Superior temporal gyrus (tissue), 1 donor: Measurements from ENCODE around the gene CACTIN.
"Not testable (repeated sequence)": the region's sequence is repeated elsewhere in the genome, so short reads cannot be mapped to it uniquely, and the experiment has no call there.

Source experiments
- DNase-seq: peaks from one replicate; pipeline ENCODE4 v3.0.0-alpha.2; 2016; ENCODE audit errors: extremely low spot score

Gene CACTIN

DNA sequence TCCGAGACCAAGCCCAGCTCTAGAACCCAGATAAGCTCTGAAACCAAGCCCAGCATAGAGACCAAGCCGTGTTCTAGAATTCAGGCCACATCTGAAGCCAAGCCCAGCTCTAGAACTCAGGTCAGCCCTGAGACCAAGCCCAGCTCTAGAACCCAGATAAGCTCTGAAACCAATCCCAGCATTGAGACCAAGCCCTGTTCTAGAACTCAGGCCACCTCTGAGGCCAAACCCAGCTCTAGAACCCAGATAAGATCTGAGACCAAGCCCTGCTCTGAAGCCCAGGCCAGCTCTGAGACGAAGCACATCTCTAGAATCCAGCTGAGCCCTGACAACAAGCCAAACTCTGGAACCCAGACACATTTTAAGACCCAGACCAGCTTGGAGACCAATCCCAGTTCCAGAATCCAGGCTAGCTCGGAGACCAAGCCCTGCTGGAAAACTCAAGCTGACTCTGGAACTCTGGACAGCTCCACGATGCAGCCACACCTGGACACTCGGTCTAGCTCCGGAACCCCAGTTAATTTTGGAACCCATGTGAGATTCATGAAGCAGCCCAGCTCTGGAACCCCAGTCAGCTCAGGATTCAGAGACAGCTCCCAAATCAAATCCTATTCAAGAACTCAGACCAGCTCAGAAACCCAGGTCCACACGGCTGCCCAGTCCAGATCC lies 35.5 kb downstream of the CACTIN start:
- DNase-seq: no peak

DNA sequence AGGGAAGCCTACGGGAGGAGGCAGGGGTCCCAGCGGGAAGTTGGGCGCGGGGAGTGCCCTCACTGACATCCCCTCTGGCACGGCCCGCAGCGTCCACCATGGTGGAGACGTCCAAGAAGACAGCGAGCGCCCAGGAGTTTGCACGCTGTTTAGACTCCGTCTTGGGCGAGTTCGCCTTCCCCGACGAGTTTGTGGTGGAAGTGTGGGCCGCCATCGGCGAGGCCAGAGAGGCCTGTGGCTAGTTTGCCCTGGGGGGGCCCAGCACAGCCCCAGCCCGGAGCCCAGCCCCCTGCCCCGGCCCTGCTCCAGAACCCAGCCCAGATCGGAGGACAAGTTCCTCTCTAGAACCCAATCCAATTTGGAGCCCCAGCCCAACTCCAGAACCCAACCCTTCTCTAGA lies 36.6 kb downstream of the CACTIN start:
- no peak for DNase-seq

DNA sequence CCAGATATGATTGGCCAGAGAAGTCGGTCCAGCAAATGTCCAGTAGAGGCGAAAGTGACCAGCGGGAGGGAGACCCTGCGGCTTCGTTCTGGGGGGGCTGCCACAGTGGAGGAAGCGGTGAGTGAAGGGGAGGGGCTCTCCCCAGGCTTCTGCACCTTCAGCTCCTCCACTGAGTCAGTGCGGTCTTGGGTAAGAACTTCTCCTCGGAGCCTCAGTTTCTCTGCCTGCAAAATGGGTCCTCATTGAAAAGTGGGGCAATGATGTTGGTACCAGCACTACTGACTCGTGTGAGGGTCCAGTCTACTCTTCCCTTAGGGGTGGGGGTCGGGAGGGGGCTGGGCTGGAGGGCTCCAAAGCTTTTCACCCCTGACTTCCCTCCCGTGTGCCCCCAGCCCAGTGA lies 37.2 kb downstream of the CACTIN start:
- no peak for DNase-seq

DNA sequence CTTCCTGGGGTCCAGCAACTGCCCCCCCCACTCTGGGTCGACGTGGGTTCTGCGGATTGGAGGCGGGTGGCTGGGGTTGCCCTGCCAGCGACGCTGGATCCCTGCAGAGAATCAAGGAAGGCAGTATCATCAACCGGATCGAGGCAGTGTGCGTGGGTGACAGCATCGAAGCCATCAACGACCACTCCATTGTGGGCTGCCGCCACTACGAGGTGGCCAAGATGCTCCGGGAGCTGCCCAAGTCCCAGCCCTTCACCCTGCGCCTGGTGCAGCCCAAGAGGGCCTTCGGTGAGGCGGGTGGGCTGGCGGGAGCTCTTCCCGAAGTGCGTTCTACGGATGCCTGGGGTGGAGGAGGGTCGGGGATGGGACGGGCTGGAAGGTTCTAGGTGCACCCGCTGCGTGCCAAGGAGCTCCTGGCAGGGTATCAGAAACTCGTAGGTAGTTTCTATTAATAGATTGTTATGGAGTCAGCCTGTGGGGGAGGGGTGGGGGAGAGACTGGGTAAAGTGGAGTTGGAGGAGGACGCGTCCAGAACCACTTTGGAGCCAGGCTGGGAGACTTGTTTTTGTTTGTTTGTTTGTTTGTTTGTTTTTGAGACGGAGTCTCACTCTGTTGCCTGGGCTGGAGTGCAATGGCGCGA lies 39.8 kb downstream of the CACTIN start:
- no peak for DNase-seq

DNA sequence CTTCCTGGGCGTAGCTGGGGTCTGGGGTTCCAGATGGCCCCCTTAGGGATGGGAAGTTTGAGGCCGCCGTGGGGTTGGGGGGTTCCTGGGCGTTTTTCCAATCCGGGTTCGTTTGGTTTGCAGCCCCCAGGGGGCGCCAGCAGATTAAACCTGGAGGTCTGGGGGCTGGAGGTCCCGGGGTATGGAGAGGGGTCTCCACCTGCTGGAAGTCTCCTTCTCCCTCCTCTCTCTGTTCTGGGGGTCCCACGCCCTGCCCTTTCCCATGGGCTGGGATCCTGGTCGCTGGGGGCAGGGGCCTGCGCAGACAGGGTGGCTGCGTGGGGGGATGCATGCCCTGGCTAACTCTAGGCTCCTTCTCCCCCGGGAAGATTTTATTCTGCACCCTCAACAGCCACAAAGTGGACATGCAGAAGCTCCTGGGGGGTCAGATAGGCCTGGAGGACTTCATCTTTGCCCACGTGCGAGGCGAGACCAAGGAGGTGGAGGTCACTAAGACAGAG lies 40.4 kb downstream of the CACTIN start:
- no peak for DNase-seq

DNA sequence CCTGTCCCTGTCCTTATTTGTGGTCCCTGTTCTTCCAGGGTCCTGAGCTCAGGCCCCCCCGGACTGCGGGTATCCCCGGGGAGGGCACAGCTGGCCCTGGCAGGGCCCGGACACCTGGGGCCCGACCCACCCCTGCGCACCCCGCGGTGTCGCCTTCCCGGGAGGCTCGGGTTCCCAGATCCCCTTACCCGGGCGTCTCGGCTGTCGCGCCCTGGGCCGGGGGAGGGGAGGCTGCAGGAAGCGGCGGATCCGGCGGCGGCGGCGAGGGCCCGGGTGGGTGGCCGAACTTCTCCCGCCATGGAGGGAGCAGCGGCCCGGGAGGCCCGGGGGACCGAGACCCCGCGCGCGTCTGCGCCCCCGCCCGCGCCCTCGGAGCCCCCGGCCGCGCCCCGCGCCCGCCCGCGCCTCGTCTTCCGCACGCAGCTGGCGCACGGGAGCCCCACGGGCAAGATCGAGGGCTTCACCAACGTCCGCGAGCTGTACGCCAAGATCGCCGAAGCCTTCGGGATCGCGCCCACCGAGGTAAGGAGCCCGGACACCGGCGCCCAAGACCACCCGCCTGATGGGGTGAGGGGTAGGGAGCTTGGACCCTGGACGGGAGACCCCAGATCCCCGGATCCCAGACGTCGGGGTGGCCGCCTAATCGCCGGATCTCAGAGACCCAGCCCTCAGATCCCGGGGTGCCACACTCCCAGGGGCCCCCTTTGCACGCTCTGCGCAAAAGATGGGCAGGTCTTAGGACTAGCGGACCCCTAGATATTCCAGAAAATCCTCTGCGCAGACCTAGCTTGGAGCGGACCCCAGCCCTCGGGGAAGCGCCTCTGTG lies 41.1 kb downstream of the CACTIN start, which contains the start of gene GIPC3:
GIPC3 (plus strand) TSS at position 178 of the 826 bp plus-strand sequence; CDS start at position 298, 120 bp downstream.
- DNase-seq: no peak

DNA sequence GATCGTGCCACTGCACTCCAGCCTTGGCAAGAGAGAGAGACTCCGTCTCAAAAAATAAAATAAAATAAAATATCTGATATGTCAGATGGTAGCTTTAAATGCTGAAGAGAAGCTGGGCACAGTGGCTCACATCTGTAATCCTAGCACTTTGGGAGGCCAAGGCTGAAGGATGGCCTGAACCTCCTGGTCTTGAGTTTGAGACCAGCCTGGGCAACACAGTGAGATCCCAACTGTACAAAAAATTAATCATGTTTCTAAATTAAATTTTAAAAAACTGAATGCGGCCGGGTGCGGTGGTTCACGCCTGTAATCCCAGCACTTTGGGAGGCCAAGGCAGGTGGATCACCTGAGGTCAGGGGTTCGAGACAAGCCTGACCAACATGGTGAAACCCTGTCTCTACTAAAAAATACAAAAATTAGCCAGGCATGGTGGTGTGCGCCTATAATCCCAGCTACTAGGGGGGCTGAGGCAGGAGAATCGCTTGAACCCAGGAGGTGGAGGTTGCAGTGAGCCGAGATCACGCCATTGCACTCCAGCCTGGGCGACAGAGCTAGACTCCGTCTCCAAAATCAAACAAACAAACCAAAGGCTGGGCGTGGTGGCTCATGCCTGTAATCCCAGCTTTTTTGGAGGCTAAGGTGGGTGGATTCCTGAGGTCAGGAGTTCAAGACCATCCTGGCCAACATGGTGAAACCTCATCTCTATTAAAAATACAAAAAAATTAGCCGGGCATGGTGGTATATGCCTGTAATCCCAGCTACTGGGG lies 42.4 kb downstream of the CACTIN start:
- DNase-seq: not testable (repeated sequence)

DNA sequence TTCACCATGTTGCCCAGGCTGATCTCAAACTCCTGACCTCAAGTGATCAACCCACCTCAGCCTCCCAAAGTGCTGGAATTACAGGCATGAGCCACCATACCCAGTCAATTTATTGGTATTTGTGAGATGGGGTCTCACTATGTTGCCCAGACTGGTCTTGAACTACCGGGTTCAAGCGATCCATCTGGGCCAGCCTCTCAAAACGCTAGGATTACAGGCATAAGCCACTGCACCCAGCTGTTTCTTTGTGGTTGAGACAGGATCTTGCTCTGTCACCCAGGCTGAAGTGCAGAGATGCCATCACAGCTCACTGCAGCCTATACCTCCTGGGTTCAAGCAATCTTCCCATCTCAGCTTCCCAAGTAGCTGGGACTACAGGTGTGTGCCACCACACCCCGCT lies 44.8 kb downstream of the CACTIN start:
- not testable (repeated sequence) for DNase-seq

DNA sequence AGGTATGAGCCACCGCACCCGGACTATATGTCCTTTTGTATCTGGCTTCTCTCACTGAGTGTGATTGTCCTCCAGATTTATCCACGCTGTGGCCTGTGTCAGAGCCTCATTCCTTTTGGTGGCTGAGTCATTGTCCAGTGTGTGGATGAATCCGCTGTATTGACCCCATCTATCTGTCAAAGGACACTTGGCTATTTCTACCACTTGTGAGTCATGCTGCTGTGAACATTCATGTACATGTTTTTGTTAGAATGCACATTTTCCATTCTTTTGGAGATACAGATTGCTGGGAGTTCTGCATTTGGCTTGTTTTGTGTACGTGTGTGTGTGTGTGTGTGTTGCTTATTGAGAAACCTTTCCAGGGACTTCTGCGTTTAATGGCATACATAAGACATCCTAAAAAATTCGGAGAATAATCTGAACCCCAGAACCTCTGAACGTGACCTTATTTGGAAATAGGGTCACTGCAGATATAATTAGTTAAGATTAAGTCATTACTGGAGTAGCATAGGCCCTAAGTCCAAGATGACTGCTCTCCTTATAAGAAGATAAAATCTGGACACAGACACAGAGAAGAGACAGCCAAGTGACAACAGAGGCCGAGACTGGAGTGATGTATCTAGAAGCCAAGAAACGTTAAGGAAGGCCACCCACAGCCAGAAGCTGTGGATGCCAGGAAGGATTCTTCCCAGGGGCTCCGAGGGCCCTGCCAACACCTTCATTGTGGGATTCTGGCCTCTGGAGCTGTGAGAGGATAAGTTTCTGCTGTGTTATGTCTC lies 46.2 kb downstream of the CACTIN start:
- peak; percentile 27 for DNase-seq

DNA sequence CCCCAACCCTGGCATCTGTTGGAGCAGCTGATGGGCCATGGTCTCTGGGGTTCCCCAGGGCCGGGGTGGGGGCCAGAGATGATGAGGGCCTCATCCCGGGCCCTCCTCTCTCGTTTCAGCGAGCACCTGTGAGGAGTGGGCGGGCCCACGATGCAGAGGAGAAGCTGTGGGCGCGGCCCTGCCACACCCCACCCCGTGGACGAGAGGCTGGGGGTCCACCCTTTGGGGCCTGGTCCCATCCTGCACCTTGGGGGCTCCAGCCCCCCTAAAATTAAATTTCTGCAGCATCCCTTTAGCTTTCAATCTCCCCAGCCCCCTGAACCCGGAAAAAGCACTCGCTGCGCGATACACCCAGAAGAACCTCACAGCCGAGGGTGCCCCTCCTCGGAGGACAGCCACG lies 48.2 kb downstream of the CACTIN start:
- DNase-seq: no peak

DNA sequence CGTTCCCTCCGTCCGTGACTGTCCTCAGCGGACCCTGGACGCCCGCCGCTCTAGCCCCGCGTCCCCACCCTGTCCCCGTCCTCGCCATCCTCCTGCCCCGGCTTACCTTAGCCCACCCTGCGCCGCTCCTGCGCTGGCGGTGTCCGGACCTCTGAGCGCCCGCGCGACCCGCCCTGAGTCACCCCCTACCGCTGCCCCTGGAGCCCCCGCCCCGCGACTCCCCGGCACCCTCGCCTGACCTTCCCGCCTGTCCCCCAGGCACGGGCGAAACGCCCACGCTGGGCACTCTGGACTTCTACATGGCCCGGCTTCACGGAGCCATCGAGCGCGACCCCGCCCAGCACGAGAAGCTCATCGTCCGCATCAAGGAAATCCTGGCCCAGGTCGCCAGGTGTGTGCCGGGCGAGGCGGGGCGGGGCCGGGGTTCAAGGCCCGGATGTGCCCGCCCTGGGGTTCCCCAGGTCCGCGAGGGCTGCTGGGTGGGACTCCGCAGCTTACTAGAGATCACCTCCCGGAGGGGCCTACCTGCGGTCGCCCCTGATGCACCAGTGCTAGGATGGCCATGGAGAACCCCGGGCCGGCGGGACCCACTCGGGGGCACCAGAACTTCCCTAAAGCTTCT lies 48.8 kb downstream of the CACTIN start:
- no peak for DNase-seq

DNA sequence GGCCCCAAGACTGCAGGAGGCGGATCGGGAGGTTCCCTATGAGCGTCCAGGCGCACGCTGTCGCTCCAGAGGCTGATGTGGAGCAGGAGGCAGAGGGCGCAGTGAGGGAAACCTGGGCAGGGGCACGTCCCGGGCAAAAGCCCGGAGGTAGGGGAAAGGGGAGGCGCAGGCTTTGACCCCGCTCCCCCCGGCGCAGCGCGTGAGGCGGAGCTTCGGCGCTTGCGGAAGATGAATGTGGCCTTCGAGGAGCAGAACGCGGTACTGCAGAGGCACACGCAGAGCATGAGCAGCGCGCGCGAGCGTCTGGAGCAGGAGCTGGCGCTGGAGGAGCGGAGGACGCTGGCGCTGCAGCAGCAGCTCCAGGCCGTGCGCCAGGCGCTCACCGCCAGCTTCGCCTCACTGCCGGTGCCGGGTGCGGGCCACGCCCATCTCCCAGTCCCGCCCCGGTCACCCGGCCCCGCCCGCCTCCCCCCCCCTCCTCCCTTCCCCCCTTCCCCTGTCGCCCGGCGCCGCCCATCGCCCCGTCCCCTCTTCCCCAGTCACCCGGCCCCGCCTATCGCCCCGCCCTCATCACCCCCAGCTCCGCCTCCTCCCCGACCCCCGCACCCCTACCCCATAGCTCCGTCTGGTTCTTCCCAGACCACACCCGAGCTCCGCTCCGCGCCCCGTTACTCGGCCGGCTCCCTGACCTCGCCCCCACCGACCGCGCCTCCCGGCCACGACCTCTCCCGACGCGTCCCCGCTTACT lies 49.7 kb downstream of the CACTIN start:
- DNase-seq: peak; percentile 57

DNA sequence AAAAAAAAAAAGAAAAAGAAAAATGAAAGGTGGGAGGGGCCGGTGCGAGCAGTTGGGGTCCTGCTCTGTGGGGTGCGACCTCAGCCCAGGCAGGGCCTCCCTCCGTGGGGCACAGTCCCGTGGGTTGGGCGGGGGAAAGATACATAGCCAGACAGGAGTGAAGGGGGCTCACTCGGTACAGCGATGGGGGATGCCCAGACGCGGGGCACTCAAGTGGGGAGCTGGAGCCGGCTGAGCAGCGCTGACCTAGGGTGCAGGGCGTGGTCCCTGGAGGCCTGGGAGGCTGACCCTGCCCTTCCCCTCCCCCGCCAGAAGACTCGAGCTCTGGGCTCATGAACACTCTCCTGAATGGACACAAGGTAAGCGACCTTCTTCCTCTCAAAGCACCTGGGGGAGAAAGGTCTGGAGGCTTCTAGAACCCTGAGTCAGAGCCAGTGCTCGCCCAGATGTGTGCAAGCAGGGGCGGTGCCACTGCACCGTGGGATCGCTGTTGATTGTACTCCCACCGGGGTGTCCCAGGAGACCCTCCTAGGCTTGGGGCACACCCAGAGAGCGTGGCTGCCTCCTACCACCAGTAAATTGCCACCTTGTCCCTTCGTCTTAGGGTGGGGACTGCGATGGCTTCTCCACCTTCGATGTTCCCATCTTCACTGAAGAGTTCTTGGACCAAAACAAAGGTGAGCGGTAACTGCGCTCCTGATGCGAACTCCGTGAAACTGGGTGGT lies 50.5 kb downstream of the CACTIN start:
- no peak for DNase-seq

DNA sequence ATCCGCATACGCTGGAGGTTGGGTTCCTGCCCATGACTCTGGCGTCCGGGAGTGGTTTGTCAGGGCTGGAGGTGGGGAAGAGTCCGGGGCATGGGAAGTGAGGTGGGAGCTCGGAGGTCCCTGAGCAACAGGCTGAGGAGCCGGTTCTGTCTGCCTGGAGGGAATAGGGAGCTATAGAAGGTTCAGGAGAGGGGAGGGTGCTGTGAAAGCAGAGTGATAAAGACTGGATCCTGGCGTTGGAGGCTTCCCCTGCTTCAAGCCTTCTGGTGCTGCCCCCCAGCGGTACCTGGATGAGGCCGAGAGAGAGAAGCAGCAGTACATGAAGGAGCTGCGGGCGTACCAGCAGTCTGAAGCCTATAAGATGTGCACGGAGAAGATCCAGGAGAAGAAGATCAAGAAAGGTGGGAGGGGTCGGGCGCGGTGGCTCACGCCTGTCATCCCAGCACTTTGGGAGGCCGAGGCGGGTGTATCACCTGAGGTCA lies 51.3 kb downstream of the CACTIN start:
- no peak for DNase-seq

DNA sequence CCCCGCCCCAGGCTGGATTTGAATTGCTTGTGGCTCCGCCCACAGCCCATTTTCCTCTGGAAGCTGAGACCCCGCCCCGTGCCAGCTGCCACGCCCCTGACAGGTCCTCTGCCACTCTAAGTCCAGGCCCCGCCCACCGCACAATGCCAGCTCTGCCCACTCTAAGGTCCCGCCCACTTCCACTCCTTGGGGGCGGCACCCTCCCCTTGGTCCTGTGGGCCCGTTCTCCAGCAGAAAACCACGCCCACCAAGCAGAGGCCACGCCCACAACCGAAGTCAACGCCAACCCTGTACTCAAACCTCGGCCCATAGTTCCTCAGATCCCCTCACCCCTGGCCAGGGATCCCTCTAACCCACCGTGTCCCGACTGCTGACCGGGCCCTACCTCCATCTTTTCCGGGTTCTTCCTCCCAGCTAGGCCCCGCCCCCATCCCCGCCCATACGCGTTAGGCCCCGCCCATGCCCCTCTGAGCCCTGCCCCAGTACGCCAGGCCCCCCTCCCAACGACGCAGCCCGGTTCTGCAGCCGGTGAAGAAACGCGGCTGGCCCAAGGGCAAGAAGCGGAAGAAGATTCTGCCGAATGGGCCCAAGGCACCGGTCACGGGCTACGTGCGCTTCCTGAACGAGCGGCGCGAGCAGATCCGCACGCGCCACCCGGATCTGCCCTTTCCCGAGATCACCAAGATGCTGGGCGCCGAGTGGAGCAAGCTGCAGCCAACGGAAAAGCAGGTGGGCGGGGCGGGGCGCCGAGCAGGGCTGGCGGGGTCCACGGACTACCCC lies 52.5 kb downstream of the CACTIN start:
- DNase-seq: peak; percentile 38

DNA sequence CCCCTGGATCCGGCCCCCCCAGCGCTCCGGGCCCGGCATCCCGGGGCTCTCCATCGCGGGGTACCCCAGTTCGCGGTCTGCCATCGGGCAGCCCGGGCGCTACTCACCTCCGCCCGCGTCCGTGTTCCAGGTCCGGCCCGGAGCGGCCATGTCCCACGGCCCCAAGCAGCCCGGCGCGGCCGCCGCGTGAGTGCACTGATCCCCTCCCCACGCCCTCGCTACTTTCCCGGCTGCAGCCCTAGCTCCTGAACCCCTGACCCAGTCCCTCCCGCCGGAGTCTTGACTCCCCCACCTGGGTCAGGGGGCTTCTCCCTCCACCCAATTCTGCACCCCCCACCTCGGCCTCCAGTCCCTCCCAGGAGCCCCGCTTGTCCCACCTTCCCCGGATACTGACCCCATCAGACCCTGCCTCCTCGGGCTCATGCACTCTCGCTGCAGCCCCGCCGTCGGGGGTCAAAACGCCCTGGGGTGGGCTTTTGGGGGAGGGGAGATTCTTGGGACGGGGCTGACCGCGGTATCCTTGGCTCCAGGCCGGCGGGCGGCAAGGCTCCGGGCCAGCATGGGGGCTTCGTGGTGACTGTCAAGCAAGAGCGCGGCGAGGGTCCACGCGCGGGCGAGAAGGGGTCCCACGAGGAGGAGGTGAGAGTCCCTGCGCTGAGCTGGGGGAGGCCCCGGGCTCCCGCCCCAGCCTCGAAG lies 53.3 kb downstream of the CACTIN start:
- DNase-seq: no peak

DNA sequence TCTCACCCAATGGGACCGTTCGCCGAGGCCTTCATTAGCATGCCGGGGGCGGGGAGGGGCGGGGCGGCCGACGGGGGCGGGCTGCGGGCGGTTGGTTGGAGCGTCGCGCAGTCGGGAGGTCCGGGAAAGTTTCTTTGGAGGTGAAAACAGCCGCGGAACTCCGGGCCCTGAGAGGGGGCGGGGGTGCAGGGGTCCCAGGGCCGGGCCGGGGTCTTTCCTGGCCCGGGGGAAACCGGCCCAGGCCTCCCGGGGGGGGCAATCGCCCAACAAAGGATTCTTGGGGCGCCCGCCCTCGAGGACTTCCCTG lies 53.8 kb downstream of the CACTIN start, which contains the start of gene HMG20B:
HMG20B (plus strand) TSS at position 90 of the 307 bp plus-strand sequence. CDS start 366 bp downstream, outside the sequence.
- DNase-seq: no peak
